ENCODE results near the gene CSKMT. TPM values are rescaled to one million over a fixed set of nuclear protein-coding genes. Genes with fewer than 3 reads are reported as not detected.
"Not testable (repeated sequence)": the region's sequence is repeated elsewhere in the genome, so short reads cannot be mapped to it uniquely, and the experiment has no call there.

CSKMT gene
- 10 to 100 TPM in 1 of 2 donors, 1 to 10 TPM in 1; 6.6 to 10.0 TPM for total RNA-seq
- long read RNA-seq, transcript CSKMT-202 (2 exons, 2,870 nt): major isoform, 5 of 5 reads
- long read RNA-seq, partial matches to known transcripts: 0 of 5 reads
- long read RNA-seq, other reads (novel, unspliced or antisense): 0 of 5 reads

- ATAC-seq (peak; percentile 97 to 98), DNase-seq (peak; percentile 95)
- intact Hi-C loops (cut with DNase I): no loop called here
Observed at GRCh38 chr11:62665075-62665598, at the start of gene CSKMT, which contains the start of gene C11orf98. CSKMT (plus strand) TSS chr11:62665312; CDS start chr11:62665880, 568 bp downstream. C11orf98 (minus strand) TSS chr11:62665210; CDS start chr11:62665169, 41 bp downstream.

- intact Hi-C loops (cut with DNase I): no loop called here
- no peak for ATAC-seq
- DNase-seq: no peak
Observed at GRCh38 chr11:62615521-62615920, 49.6 kb upstream of the CSKMT start.

DNA sequence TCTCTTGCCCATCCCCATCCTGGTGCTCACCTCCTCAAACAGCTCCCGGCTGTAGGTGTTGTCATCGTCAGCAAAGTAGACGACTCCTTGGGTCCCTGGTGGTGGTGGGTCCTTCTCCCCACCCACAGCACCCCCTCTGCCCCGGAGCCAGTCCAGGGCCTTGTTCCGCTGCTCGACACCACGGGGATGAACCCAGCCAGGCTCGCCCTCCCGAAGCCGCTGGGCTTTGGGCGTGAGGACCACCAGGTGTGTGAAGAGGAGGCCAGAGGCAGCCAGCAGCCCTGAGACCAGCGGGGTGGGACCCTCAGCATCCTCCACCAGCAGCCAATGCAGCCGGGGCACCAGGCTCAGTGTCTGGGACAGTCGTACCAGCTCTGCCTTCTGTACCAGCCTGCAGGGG, 48.2 kb upstream of the CSKMT start:
- DNase-seq; ATAC-seq; intact Hi-C loops (cut with DNase I): not testable (repeated sequence)

DNA sequence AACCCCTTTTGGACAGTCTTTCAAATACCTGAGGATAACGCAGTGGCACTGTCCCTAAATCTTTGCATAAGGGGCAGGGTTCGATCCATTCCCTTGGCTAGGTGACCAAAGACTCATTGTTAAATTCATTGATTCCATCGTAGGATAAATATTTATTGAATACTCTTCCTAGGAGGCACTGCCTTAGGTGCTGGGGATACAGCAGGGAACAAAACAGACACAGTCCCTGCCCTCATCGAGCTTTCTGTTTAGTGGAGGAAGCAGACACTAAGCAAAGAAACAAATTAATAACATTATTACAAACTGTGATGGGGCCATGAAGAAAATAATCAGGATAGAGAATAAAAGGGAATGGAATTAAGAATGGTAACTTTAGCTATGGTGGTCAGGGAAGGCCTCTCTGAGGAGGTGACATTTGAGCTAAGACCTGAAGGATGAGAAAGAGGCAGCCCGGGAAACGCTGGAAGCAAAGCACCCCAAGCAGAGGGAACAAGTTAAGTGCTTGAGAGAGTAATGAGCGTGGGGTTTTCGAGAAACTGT, 44.0 kb upstream of the CSKMT start:
- DNase-seq (no peak), ATAC-seq (no peak)
- intact Hi-C loops (cut with DNase I): no loop called here

GRCh38 chr11:62621567-62622470, 43.3 kb upstream of the CSKMT start, which contains the start of gene B3GAT3:
B3GAT3 (minus strand) TSS chr11:62621986; CDS start chr11:62621947, 39 bp downstream.
- ATAC-seq (peak; percentile 99), DNase-seq (peak; percentile 99)
- intact Hi-C loops (cut with DNase I): no loop called here

DNA sequence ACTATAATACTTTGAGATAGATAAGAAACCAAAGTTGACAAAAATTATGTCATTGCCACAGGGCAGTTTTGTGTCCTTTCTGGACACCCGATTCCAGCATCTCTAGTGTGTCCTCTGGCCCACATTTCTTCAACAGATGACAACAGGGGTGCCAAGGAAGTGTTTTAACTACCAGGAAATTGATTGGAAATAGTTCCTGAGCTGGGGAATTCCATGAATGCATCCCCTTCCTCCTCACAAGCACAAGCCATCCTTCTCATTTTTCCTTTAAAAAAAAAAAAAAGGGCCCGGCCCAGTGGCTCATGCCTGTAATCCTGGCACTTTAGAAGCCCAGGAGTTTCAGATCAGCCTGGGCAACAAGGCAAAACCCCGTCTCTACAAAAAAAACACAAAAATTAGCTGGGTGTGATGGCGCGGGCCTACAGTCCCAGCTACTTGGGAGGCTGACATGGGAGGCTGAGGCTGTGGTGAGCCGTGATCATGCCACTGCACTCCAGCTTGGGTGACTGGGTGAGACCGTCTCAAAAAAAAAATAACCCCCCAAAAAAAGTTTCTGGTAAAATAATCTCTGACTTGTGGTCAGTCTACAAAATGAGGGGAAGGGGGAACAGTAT, 42.5 kb upstream of the CSKMT start:
- no peak for ATAC-seq
- DNase-seq: no peak
- intact Hi-C loops (cut with DNase I): no loop called here

GRCh38 chr11:62627713-62628112, 37.4 kb upstream of the CSKMT start:
- intact Hi-C loops (cut with DNase I): no loop called here
- DNase-seq: no peak
- ATAC-seq: no peak

DNA sequence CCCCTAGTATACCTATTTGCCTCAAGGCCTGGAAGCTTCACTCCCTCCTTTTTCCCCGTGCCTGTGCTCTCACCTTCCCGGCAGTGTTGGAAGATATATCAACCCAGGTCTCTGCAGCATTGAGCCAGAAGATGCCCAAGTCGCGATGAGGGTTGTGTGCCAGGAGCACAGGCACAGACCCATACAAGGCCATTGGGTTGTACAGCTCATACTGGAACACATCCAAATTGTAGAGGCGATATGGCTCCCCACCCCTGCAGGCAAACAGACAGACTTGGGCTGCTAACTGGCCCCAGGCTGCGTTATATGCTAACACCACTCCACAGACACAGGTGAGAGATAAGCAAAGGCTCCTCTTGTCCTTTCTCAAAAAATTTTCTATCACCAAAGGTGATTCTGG, 32.6 kb upstream of the CSKMT start:
- no peak for DNase-seq
- no peak for ATAC-seq
- intact Hi-C loops (cut with DNase I): no loop called here

DNA sequence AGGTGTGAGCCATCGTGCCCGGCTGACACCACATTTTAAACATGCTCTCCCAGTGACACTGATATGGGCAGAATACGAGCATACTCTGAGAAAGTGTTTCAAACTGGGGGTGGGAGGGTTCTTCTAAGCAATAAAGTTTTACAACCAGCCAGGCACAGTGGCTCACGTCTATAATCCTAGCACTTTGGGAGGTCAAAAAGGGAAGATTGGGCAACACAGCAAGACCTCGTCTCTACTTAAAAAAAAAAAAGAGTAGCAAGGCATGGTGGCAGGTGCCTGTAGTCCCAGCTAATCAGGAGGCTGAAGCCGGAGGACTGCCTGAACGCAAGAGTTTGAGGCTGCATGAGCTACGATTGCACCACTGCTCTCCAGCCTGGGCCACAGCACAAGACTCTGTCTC, 20.9 kb upstream of the CSKMT start:
- ATAC-seq (no peak), DNase-seq (no peak)
- intact Hi-C loops (cut with DNase I): no loop called here

GRCh38 chr11:62645671-62645945, 19.5 kb upstream of the CSKMT start:
- intact Hi-C loops (cut with DNase I): no loop called here
- no peak for ATAC-seq
- DNase-seq: no peak

GRCh38 chr11:62645946-62646824, 18.9 kb upstream of the CSKMT start, which contains the start of gene GANAB:
GANAB (minus strand) TSS chr11:62646613; CDS start chr11:62646599, 14 bp downstream.
- ATAC-seq (peak; percentile 98), DNase-seq (peak; percentile 100)
- intact Hi-C loops (cut with DNase I): no loop called here

DNA sequence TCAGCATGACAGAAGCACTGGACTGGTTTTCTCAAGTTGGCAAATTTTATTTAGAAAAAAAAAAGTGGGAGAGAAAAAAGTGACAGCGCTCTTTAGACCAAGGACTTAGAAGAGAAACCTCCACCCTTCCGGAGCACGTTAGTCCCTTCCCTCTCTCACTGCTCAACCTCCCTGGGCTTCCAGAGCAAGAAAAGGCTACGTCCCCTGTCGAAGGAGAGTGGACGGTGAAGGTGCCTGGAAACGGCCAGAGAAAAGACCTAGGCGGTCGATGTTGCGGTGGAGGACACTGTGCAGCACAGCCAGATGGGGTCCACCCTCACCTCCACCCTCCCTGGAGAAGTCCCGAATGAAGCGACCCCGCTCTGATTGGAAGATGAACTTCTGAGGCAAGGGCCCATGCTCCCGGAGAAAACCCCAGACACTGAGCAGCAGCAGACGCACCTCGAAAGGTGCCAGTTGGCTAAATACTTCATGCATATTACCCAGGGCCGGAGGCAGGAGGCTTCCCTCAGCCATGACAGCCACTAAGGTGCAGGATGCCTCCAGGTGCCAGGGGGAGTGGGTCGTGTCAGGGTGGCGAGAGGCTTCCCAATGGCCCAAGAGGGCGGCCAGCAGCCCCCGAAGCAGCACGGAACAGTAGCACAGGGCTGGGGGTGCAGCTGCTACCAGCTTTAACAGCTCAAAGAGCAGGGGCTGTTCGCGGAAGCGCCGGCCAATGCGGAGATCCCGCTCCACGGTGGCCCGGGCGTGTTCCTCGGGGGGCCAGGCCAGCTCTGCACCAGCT, 18.1 kb upstream of the CSKMT start:
- DNase-seq: peak; percentile 31
- intact Hi-C loops (cut with DNase I): no loop called here
- no peak for ATAC-seq

DNA sequence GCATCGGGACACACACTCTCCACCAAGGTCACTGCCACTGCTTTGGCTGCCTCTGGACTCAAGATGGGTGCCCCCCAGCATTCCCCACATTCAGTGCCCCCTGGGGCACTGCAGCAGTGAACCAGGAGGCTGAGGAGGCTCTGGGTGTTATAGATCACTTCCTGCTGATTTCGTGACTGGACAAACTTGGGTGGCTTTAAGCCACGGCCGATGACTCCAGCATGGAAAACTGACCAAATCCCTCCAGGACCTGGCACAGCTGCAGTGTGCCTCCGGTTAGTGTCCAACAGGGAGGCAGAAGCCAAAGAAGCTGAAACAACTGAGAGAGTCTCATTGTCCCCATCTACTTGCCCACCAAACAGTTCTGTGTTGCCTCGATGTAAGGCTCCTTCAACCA, 17.5 kb upstream of the CSKMT start:
- ATAC-seq (no peak), DNase-seq (no peak)
- intact Hi-C loops (cut with DNase I): no loop called here

GRCh38 chr11:62648185-62648966, 16.7 kb upstream of the CSKMT start:
- intact Hi-C loops (cut with DNase I): no loop called here
- DNase-seq (no peak), ATAC-seq (no peak)

DNA sequence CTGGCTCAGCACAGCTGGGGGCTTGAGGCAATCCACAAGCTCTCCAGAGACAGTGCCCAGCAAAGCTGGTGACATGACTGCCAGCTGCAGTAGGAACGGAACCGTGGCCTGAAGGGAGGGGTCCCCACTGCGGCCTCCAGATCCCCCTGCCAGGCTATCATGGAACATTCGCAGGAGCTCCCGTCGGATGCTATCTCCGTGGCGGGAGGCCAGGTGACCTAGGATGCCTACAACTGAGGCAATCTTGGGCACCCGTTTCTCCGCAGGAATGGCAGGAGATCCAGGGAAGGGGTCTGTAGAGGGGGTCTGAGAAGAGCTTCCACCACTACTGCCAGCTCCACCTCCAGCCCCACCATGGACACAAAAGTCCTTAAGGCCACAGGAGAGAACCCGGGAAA, 16.1 kb upstream of the CSKMT start:
- no peak for ATAC-seq
- no peak for DNase-seq
- intact Hi-C loops (cut with DNase I): no loop called here

GRCh38 chr11:62649486-62649885, 15.6 kb upstream of the CSKMT start:
- intact Hi-C loops (cut with DNase I): no loop called here
- no peak for ATAC-seq
- no peak for DNase-seq

GRCh38 chr11:62650283-62650682, 14.8 kb upstream of the CSKMT start:
- DNase-seq; ATAC-seq; intact Hi-C loops (cut with DNase I): not testable (repeated sequence)

All from left cardiac atrium (tissue), 4 donors.